IPS-15b (cell line): ENCODE measurements around the gene F10.

Source experiments
- H3K27me3 ChIP-seq: one replicate; pipeline ENCODE4 v1.6.1; 2013; ENCODE audit warnings: low read length; ENCODE audit not compliant: control insufficient read depth, insufficient read depth
- H3K36me3 ChIP-seq: one replicate; pipeline ENCODE4 v1.6.1; 2013; ENCODE audit warnings: low read length; ENCODE audit not compliant: control insufficient read depth, insufficient read depth
- H3K4me1 ChIP-seq: one replicate; pipeline ENCODE4 v1.6.1; 2013; ENCODE audit warnings: mild to moderate bottlenecking, low read length; ENCODE audit not compliant: control insufficient read depth, insufficient read depth
- H3K4me3 ChIP-seq: one replicate; pipeline ENCODE4 v1.5.1; 2013; ENCODE audit warnings: low read depth, low read length
- H3K9ac ChIP-seq: one replicate; pipeline ENCODE4 v1.6.1; 2013; ENCODE audit warnings: low read depth, mild to moderate bottlenecking, low read length
- H3K9me3 ChIP-seq: one replicate; pipeline ENCODE4 v1.6.1; 2013; ENCODE audit warnings: mild to moderate bottlenecking, low read length; ENCODE audit not compliant: control insufficient read depth, insufficient read depth

Gene F10

DNA sequence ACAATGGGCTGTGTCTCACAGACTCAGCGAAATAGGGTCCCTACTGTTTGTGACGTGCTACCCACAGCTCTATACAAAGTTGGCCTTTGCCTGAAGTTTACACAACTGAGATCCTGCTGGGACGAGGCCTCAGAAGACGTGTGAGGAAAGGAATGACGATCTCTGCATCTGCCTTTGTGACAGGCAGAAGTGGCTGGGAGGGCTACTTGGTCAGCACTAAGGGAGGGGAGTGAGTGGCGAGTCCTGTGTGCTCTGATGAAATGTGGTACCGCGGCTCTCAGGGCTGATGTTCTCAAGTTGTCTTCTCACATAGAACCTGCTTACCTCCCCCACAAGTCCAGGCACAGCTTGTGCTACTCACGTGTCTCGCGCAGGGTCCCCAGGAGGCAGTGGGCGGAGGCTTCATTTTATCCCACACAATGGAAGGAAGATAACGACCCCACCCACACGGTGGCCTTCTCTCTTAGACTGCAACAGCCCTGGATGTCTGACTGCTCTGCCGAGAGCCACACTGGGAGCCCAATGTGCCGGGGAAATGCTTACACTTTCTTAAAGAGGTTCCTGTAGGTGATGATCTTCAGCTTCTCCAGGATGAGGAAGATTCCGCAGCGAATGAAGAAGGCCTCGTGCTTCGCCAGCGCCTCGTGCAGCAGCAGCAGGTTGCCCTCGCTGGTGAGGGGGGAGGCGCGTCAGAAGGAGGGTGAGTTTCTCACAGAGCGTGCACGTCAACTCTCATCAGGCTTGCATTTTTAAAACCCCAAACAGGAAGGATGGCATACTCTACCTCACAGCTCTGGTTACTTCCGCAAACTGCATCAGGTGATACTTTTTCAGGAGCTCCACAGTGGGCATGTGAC is 57.0 kb downstream of the F10 start:
- H3K36me3 ChIP-seq = peaks cover 50% of the 10 kb centered on the region
- H3K27me3 ChIP-seq = no peaks in the 10 kb centered on the region
- H3K4me1 ChIP-seq = peaks cover 4% of the 10 kb centered on the region
- H3K9ac ChIP-seq = no peak overlapping the region
- H3K4me3 ChIP-seq = no peak overlapping the region
- H3K9me3 ChIP-seq = no peaks in the 10 kb centered on the region

DNA sequence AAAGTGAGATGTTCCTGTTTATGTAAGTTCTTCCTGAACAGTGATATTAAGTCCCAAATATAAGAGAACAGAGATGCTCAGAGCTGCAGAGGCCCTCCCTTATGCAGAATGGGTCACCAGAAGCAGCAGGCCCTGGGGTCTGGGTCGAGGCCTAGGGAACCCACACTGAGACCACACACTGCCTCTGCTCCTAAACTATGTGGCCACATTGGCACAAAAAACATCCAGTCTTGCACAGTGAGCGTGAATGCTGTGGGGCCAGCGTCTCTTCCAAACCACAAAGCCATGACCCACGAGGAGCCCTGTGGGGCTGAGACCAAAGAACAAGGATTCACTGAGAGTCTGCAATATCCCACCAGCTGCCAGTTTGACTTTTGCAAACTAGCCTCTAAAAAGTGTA is 59.4 kb downstream of the F10 start:
- Histone ChIP-seq H3K4me1 (peaks cover 4% of the 10 kb centered on the region), H3K4me3 (no peak overlapping the region), H3K9ac (no peak overlapping the region), H3K27me3 (no peaks in the 10 kb centered on the region), H3K9me3 (no peaks in the 10 kb centered on the region), H3K36me3 (peaks cover 36% of the 10 kb centered on the region)

DNA sequence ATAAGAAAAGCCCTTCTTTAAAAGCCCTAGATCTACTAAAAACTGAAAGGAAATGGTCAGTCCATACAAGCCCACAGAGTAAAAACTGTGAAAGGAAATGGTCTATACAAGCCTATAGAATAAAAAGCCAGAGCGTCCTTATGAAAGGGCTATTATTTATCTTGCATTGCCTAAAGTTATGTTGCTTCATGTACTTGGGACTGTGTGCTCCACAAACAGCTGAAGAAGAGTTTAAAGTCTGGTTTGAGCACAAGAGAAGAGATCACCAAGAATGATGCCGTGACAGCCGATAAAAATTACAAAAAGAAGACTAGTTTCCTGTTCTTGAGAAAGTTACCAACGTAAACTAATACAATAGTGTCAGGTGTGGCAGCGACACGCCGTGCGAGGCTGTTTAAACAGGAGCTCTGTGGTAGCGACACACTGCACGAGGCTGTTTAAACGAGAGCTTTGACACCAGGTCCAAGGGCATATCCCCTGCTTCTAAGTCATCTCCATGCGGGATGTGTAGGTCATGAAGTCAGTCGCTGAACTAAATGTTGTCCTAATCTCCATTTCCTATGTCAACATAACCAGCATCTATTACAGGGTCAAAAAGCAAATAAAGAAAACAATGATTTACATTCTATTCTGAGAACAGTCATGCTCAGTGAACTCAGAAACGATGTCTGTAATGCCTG is 61.0 kb downstream of the F10 start:
- peaks cover 41% of the 10 kb centered on the region for H3K36me3 ChIP-seq
- no peaks in the 10 kb centered on the region for H3K27me3 ChIP-seq
- H3K9ac ChIP-seq = no peak overlapping the region
- H3K9me3 ChIP-seq = no peaks in the 10 kb centered on the region
- peaks cover 4% of the 10 kb centered on the region for H3K4me1 ChIP-seq
- H3K4me3 ChIP-seq = no peak overlapping the region

DNA sequence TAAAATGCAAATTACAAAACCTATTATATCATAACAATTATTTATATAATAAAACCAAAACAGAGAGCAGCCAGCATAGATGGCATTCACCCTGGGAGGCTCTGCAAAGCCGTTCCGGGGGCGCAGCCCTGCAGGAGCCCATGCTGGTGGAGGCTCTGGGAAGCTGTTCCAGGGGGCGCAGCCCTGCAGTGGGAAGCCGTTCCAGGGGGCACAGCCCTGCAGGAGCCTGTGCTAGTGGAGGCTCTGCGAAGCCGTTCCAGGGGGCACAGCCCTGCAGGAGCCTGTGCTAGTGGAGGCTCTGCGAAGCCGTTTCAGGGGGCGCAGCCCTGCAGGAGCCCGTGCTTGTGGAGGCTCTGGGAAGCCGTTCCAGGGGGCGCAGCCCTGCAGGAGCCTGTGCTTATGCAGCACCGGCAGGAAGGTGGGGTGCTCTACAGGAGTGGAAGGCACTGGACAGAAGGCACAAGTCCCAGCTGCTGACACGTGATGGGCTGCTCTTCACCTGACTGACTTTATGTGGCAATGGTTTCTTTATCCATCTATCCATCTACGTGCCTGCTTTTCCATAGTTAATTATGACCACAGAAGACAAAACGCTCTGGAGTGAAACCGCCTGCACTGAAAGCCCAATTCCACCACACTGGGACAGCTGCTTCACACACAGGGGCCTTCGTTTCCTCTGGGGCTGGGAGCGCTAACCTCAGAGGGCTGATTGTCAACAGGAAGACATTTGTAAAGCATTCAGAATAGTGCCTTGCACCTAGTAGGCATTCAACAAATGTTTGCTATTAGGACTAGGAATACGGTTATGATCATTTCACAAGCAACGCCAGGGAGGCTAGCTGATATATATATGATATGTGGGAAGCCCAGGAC is 62.2 kb downstream of the F10 start:
- H3K9me3 ChIP-seq = no peaks in the 10 kb centered on the region

DNA sequence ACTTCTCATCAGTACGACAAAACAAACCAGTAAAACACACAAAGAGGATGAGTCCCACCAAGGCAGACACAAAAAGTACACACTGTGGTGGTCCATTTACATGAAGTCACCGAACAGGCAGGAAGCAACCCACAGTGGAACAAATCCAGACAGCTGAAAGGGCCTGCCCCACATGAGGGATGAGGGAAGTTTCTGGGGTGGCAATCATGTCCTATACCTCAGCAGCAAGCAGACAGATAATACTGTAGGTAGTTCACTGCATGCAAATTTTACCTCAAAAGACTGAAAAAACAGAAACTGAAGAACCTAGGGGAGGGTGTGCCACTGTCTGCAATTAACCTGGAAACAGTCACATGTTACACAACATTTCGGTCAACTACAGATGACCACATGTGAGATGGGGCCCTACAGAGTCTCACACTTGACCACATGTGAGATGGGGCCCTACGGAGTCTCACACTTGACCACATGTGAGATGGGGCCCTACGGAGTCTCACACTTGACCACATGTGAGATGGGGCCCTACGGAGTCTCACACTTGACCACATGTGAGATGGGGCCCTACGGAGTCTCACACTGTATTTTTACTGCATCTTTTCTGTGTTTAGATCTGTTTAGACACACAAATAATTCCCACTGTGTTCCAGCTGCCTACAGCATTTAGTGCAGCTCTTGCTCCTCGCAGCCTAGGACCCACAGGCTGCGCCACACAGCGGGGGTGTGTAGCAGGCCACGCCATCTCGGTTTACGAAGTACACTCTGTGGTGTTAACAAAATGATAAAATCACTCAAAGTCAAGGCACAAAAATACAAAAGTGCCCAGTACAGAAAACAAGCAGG is 63.7 kb downstream of the F10 start:
- Histone ChIP-seq H3K9me3 (no peaks in the 10 kb centered on the region), H3K4me1 (no peaks in the 10 kb centered on the region), H3K27me3 (no peaks in the 10 kb centered on the region), H3K4me3 (no peak overlapping the region), H3K9ac (no peak overlapping the region), H3K36me3 (peaks cover 30% of the 10 kb centered on the region)

More for the DNA sequence above, 62.2 kb downstream of the F10 start:
- no peak overlapping the region for H3K9ac ChIP-seq
- H3K36me3 ChIP-seq = peaks cover 36% of the 10 kb centered on the region
- H3K4me3 ChIP-seq = no peak overlapping the region
- H3K4me1 ChIP-seq = peaks cover 3% of the 10 kb centered on the region
- no peaks in the 10 kb centered on the region for H3K27me3 ChIP-seq

DNA sequence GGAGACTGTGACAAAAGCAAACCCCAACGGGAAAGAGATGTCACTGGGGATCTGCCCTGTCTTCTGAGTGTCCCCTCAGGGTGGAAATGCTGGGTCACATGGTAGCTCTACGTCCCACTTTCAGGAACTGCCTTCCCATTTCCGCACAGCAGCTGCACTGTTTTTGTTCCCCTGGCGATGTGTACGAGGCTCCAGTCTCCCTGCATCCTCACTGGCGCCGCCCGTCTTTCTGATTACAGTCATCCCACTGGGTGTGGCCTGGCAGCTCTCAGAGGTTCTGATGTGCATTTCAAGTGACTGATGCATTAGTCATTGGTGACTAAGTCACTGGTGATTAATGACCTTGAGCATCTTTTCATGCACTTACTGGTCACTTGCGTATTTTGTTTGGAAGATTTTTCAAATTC is 64.7 kb downstream of the F10 start:
- Histone ChIP-seq H3K36me3 (peaks cover 27% of the 10 kb centered on the region), H3K4me3 (no peak overlapping the region), H3K9me3 (no peaks in the 10 kb centered on the region), H3K4me1 (no peaks in the 10 kb centered on the region), H3K9ac (no peak overlapping the region), H3K27me3 (no peaks in the 10 kb centered on the region)

DNA sequence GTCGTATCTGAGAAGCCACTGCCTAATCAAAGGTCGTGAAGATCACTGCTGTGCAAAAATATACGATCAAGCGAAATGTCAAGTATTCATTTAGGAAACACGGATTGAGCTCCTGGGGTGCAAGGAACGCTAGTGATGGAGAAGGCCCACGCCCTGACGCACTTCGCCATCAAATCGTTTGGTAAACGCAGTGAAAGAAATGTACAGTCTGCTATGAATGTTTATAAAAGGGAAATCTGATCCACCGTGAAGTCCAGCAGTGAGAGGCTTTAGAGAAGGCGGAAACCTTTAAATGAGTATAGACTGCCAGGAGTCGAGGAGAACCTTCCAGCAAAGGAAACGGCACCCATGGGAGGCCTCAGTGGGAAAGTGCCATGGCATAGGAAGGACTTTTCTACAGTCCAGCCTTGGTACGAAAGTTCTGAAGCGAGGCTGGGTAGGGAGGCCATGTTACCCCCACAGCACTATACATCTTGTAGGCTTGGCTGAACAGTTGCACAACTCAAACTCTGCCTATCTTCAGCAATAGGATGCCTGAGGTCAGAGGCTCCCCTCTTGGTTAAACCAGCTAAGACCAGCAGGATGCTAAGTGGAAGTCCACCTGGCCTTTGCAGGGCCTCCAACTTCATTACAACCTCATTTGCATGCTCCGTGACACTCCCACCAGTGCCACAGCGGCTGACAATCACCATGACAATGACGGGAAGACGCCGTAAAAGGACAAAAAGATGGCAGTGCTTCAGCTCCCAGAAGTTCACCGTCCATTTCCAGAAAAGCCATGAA is 65.5 kb downstream of the F10 start:
- Histone ChIP-seq H3K4me3 (no peak overlapping the region), H3K27me3 (no peaks in the 10 kb centered on the region), H3K9ac (no peak overlapping the region), H3K36me3 (peaks cover 32% of the 10 kb centered on the region), H3K9me3 (no peaks in the 10 kb centered on the region), H3K4me1 (no peaks in the 10 kb centered on the region)

DNA sequence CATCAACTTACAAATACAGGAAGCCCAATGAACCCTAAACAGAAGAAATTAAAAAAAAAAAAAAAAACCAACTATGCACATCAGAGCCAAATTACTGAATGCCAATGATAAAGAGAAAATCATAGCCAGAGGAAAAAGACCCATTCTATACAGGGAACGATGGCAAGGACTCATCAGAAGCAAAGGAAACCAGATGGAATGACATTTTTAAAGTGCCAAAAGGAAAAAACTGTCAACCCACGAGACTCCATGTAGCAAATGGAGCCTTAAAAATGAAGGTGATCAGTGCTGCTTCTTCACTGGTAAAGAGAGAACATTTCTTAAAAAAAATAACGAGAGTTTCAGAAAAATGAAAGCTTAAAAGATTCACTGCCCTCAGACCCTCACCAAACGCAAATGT is 67.6 kb downstream of the F10 start:
- no peaks in the 10 kb centered on the region for H3K27me3 ChIP-seq
- no peaks in the 10 kb centered on the region for H3K4me1 ChIP-seq
- peaks cover 31% of the 10 kb centered on the region for H3K36me3 ChIP-seq
- H3K4me3 ChIP-seq = no peak overlapping the region
- H3K9ac ChIP-seq = no peak overlapping the region
- H3K9me3 ChIP-seq = no peaks in the 10 kb centered on the region

DNA sequence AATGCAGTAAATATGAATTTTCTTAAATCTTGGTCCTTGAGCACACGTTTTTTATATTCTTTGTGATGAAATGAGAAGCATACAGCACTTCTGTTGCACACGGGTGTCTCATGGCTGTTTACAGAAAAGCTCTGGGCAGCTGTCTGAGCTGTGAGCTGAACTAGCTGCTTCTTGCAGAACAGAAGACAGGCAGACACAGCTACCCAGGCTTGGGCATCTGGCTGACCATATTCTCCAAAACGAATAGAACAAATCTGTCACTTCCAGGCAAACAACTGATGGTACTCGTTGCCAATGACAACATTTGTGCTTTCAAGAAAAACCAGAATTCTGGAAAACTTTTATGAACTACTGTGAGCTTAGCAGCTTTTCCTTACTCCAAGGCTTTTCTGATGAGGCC is 69.7 kb downstream of the F10 start:
- no peaks in the 10 kb centered on the region for H3K27me3 ChIP-seq
- no peak overlapping the region for H3K4me3 ChIP-seq
- H3K9me3 ChIP-seq = no peaks in the 10 kb centered on the region
- H3K4me1 ChIP-seq = no peaks in the 10 kb centered on the region
- H3K36me3 ChIP-seq = peaks cover 39% of the 10 kb centered on the region
- no peak overlapping the region for H3K9ac ChIP-seq

DNA sequence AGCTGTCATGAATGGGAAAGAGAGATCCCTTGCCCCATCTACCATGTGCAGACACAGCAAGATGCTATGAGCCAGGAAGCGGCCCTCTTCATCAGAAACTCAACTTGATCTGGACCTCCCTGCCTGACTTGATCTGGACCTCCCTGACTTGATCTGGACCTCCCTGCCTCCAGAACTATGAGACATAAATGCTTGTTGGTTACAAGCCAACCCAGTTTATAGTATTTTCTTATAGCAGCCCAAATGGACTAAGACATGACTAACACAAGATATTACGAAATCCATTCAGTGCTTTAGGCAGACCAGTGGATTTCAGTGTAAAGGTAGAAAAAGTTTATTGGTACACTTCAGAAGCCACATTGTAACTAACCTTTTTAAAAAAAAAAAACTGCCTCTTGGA is 70.3 kb downstream of the F10 start:
- Histone ChIP-seq H3K9me3 (no peaks in the 10 kb centered on the region), H3K4me3 (no peak overlapping the region), H3K9ac (no peak overlapping the region), H3K4me1 (no peaks in the 10 kb centered on the region), H3K36me3 (peaks cover 35% of the 10 kb centered on the region), H3K27me3 (no peaks in the 10 kb centered on the region)
